Stomach (tissue), 9 donors: ENCODE data around the gene NIM1K. TPM values are rescaled to one million over a fixed set of nuclear protein-coding genes. Genes with fewer than 3 reads are reported as not detected.

Experiments used
- DNase-seq, 2 donors: peaks; one replicate each; pipeline versions ENCODE4 v3.0.0 to v3.0.0-alpha.2; 2013 to 2019
- H3K27ac ChIP-seq, 5 donors: fragments of 200-600 bp in 4 of 5; sonication (generic) in 4 of 5; one replicate each; pipeline ENCODE4 v1.5.1; 2013 to 2019; ENCODE audit warnings: mild to moderate bottlenecking in 1 of 5, moderate library complexity in 1 of 5
- H3K27me3 ChIP-seq, 3 donors: fragments of 200-600 bp; sonication (generic); one replicate each; pipeline ENCODE4 v1.5.1; 2017 to 2019; ENCODE audit warnings: mixed run types in 1 of 3
- H3K36me3 ChIP-seq, 4 donors: fragments of 200-600 bp; sonication (generic); 1 replicate in 3 of 4; 2 replicates in 1 of 4; pipeline ENCODE4 v1.5.1; 2016 to 2019
- H3K4me1 ChIP-seq, 4 donors: fragments of 200-600 bp; sonication (generic); one replicate each; pipeline ENCODE4 v1.5.1; 2016 to 2019
- H3K4me3 ChIP-seq, 4 donors: fragments of 200-600 bp; sonication (generic) in 3 of 4; one replicate each; pipeline ENCODE4 v1.5.1; 2016 to 2019; ENCODE audit warnings: mild to moderate bottlenecking in 1 of 4
- H3K9me3 ChIP-seq, 4 donors: fragments of 200-600 bp; sonication (generic); one replicate each; pipeline ENCODE4 v1.5.1; 2016 to 2019
- EP300 ChIP-seq: sonication (generic); formaldehyde crosslinking; IDR thresholded peaks from one replicate; pipeline ENCODE4 v1.6.1; 2017; ENCODE audit warnings: antibody characterized with exemption
- POLR2A ChIP-seq, 4 donors: fragments of 450-650 bp; IDR thresholded peaks; one replicate each; pipeline ENCODE4 v1.6.1; 2016; ENCODE audit warnings: antibody characterized with exemption in 4 of 4, control low read depth in 2 of 4, mild to moderate bottlenecking in 1 of 4, moderate library complexity in 1 of 4
- POLR2AphosphoS5 ChIP-seq, 3 donors: sonication (generic); formaldehyde crosslinking; IDR thresholded peaks; one replicate each; pipeline ENCODE4 v1.6.1; 2016; ENCODE audit warnings: antibody characterized with exemption in 3 of 3
- WGBS, 5 donors: extraction: QIAGEN DNeasy Blood & Tissue Kit in 3 of 5; methylation state at CpG; one replicate each; pipeline versions ENCODE4 v1.1.5 to v1.1.7; 2013 to 2018; 5-methylcytosine and 5-hydroxymethylcytosine counted together
- intact Hi-C: fragments of 100-400 bp; cut with DNase I; formaldehyde crosslinking; loops from one replicate; pipeline ENCODE4 v1.15.1; 2023; ENCODE audit warnings: low total_unique reads
- polyA plus RNA-seq, 3 donors: library from polyadenylated mRNA; stranded (reverse); fragments of 200-250 nt; gene quantifications; one replicate each; pipeline ENCODE4 v1.2.3, GENCODE V29; 2013
- total RNA-seq, 5 donors: library from RNA; depleted of rRNA; stranded (reverse); fragments of >200 nt; gene quantifications; one replicate each; pipeline versions ENCODE4 v1.1.0 to v1.2.3, GENCODE V29; 2014 to 2016
- TF ChIP-seq, protein P1 (sequence below), 7 experiments: fragments of 450-650 bp in 4 of 7; fragments of 200-600 bp in 3 of 7; sonication (generic) in 3 of 7; IDR thresholded peaks; one replicate each; pipeline ENCODE4 v1.5.1; 2016 to 2019; ENCODE audit warnings: antibody characterized with exemption in 7 of 7, control low read depth in 2 of 7, mild to moderate bottlenecking in 1 of 7
- donor health status: healthy with polysubstance abuse.
- donor health status: Bipolar disorder and iron deficiency.
- donor health status: healthy.

Gene NIM1K
- total and polyA plus RNA-seq, 8 donors, result 0.43 to 3.5 (median 0.74) TPM; not detected in 2

DNA sequence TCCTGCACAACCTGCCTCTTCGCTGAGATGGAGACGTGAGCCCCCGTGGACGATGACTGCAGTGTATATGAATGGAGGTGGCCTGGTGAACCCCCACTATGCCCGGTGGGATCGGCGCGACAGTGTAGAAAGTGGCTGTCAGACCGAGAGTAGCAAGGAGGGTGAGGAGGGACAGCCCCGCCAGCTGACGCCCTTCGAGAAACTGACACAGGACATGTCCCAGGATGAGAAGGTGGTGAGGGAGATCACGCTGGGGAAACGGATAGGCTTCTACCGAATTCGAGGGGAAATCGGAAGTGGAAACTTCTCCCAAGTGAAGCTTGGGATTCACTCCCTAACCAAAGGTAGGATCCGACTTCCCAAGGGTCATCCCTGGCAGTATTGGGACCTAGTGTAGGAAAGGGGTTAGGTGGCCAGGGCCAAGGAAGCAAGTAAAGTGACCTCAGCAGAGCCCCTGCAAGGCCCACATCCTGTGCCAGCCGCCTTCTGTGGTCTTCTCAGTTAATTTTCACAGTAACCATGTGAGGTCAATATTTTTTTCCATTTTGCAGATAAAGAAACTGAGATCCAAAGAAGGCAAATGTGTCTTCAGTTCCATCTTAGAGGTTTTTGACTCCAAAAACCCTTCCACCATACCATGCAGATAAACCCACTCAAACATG is 53.8 kb downstream of the NIM1K start:
- Histone ChIP-seq H3K4me3 (no peak overlapping the region), H3K27ac (no peak overlapping the region), H3K36me3 (peaks cover 0 to 18% (median 0%) of the 10 kb centered on the region in 4 donors), H3K27me3 (no peaks in the 10 kb centered on the region), H3K4me1 (no peaks in the 10 kb centered on the region), H3K9me3 (no peaks in the 10 kb centered on the region)
- TF ChIP-seq POLR2A (IDR thresholded peaks at IDR 0.05) (no peak), POLR2AphosphoS5 (IDR thresholded peaks at IDR 0.05) (no peak), EP300 (no peak)
- TF ChIP-seq, protein P1, sequence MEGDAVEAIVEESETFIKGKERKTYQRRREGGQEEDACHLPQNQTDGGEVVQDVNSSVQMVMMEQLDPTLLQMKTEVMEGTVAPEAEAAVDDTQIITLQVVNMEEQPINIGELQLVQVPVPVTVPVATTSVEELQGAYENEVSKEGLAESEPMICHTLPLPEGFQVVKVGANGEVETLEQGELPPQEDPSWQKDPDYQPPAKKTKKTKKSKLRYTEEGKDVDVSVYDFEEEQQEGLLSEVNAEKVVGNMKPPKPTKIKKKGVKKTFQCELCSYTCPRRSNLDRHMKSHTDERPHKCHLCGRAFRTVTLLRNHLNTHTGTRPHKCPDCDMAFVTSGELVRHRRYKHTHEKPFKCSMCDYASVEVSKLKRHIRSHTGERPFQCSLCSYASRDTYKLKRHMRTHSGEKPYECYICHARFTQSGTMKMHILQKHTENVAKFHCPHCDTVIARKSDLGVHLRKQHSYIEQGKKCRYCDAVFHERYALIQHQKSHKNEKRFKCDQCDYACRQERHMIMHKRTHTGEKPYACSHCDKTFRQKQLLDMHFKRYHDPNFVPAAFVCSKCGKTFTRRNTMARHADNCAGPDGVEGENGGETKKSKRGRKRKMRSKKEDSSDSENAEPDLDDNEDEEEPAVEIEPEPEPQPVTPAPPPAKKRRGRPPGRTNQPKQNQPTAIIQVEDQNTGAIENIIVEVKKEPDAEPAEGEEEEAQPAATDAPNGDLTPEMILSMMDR (IDR thresholded peaks at IDR 0.05), result no peak
- intact Hi-C loops, result no loop called here
- 86 to 94% (median 92%) methylated on average over 19 of the region's 19 CpGs for WGBS, 5 donors
- DNase-seq, result no peak

DNA sequence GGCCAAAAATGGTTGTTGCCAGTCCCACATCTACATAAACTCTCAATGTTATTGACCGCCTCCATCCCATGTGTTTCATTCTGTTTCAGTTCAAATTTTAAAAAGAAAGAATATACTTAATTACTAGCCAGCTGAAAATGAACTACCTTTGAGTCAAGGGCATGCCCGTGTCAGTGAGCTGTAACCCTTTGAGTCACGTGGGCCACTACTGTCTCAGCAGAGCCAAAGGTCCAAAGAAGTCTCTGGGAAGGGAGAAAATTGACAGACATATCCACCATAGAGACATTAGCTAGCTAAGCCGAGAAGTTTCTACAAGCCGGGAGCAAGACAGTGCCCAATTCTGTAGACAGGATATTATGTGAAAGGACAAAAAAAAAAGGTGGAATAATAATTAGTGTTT is 59.7 kb downstream of the NIM1K start:
- WGBS, 5 donors, result 79 to 86% (median 83%) methylated on average over 5 of the region's 5 CpGs
- intact Hi-C loops, result no loop called here
- no peak for TF ChIP-seq EP300
- TF ChIP-seq POLR2A (IDR thresholded peaks at IDR 0.05), result no peak
- TF ChIP-seq, protein P1 (IDR thresholded peaks at IDR 0.05), result no peak
- no peak for TF ChIP-seq POLR2AphosphoS5 (IDR thresholded peaks at IDR 0.05)
- no peaks in the 10 kb centered on the region for H3K27me3 ChIP-seq
- peaks cover 0 to 11% (median 4%) of the 10 kb centered on the region in 4 donors for H3K4me1 ChIP-seq
- H3K36me3 ChIP-seq, result no peaks in the 10 kb centered on the region
- H3K9me3 ChIP-seq, result no peaks in the 10 kb centered on the region
- no peak for DNase-seq
- H3K4me3 ChIP-seq, result no peak overlapping the region
- H3K27ac ChIP-seq, result no peak overlapping the region

DNA sequence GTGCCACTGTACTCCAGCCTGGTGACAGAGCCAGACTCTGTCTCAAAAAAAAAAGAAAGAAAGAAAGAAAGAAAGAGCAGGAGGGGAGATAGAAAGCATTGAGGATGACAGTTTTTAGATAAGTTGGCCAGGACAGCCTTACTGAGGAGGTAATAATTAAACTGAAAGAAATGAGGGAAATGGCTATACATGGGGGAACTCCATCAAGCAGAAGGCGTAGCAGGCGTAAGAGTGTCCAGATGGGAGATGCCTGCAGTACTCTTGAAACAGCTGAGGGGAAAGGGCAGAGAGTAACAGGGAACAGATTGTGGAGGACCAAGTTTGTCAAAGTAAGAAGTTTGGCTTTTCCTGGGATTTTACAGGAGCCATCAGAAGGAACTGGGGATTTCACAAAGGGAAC is 63.7 kb downstream of the NIM1K start:
- DNase-seq, result no peak
- H3K4me3 ChIP-seq, result no peak overlapping the region
- no peaks in the 10 kb centered on the region for H3K9me3 ChIP-seq
- H3K27ac ChIP-seq, result no peak overlapping the region
- intact Hi-C loops, result no loop called here
- WGBS, 5 donors, result 68 to 94% (median 88%) methylated on average over 2 of the region's 2 CpGs
- H3K36me3 ChIP-seq, result no peaks in the 10 kb centered on the region
- no peaks in the 10 kb centered on the region for H3K27me3 ChIP-seq
- peaks cover 0 to 11% (median 4%) of the 10 kb centered on the region in 4 donors for H3K4me1 ChIP-seq
- TF ChIP-seq POLR2A (IDR thresholded peaks at IDR 0.05) (no peak), POLR2AphosphoS5 (IDR thresholded peaks at IDR 0.05) (no peak), EP300 (no peak)
- TF ChIP-seq, protein P1 (IDR thresholded peaks at IDR 0.05), result no peak

DNA sequence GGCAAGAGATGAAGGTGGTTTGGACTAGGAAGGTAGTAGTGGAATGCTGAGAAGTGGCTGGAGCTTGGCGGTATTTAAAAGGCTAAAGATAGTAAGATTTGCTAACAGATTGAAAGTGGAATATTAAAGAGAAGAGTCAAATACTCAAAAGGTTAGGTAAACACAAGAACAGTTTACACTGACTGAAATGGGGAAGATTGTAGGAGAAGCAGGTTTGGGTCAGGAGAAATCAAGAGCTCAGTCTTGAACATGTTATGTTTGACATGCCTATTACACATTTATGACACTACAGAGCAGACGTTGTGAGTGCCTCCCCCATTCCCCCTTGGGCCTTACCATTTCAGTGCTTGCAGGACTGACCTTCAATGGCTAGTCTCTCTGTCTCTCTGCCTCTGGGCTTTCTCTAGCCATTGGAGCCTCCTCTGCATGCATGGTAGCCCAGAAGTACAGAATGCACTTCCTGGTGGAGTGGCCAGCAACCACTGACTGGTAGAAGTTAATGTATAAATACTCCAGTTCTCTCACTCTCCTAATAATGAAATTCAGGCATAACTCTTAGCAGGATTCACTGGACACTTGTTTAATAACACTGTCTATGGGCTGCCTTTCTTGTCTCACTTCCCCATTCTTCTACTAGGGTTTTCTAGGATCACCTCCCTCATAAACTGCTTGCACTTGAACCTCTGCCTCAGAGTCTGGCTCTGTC is 64.4 kb downstream of the NIM1K start:
- intact Hi-C loops, result no loop called here
- peak in 1 of 2 donors; percentile 33 for DNase-seq
- H3K27me3 ChIP-seq, result no peaks in the 10 kb centered on the region
- H3K9me3 ChIP-seq, result no peaks in the 10 kb centered on the region
- peak overlapping the region in 2 of 5 donors; percentile 16 to 41 for H3K27ac ChIP-seq
- WGBS, 5 donors, result 21 to 32% (median 29%) methylated on average over 2 of the region's 2 CpGs
- TF ChIP-seq POLR2AphosphoS5 (IDR thresholded peaks at IDR 0.05), result no peak
- TF ChIP-seq EP300, result no peak
- TF ChIP-seq, protein P1 (IDR thresholded peaks at IDR 0.05), result no peak
- no peak for TF ChIP-seq POLR2A (IDR thresholded peaks at IDR 0.05)
- no peak overlapping the region for H3K4me3 ChIP-seq
- peaks cover 0 to 11% (median 4%) of the 10 kb centered on the region in 4 donors for H3K4me1 ChIP-seq
- no peaks in the 10 kb centered on the region for H3K36me3 ChIP-seq
